GM18951 (cell line): Measurements from ENCODE around the gene RFX7.
A peak's percentile ranks its signal among the peaks of the same experiment; 100 is the strongest.

Source experiments
- POLR2A ChIP-seq: IDR thresholded peaks from 4 replicates; pipeline ENCODE4 v1.6.1; 2011; ENCODE audit warnings: mild to moderate bottlenecking; ENCODE audit not compliant: insufficient read length, insufficient read depth; ENCODE audit errors: extremely low read depth
- in situ Hi-C: fragments of 300-500 bp; cut with MboI; formaldehyde crosslinking; loops from one replicate; pipeline ENCODE4 v1.12.0; 2022; ENCODE audit warnings: low sequenced_read_pairs, mixed read lengths, inconsistent platforms; ENCODE audit not compliant: unreplicated experiment

The RFX7 gene

GRCh38 chr15:56250626-56251025, 6.9 kb upstream of the RFX7 start:
- in situ Hi-C loops, result loop anchor here (25.0 kb wide), 1 partner anchor 187 kb away; no protein-coding TSS in a partner anchor
- no peak for TF ChIP-seq POLR2A

GRCh38 chr15:56249092-56249491, 5.4 kb upstream of the RFX7 start:
- no peak for TF ChIP-seq POLR2A
- in situ Hi-C loops, result no loop called here

GRCh38 chr15:56248311-56248992, 4.8 kb upstream of the RFX7 start:
- TF ChIP-seq POLR2A, result no peak
- in situ Hi-C loops, result no loop called here

- TF ChIP-seq POLR2A, result no peak
- in situ Hi-C loops, result no loop called here
Measured at GRCh38 chr15:56247266-56247665, 3.6 kb upstream of the RFX7 start.

- peak; percentile 54 for TF ChIP-seq POLR2A
- in situ Hi-C loops, result no loop called here
Measured at GRCh38 chr15:56245871-56246814, 2.5 kb upstream of the RFX7 start.

GRCh38 chr15:56244811-56245576, 1.3 kb upstream of the RFX7 start:
- in situ Hi-C loops, result no loop called here
- TF ChIP-seq POLR2A, result no peak

GRCh38 chr15:56244038-56244810, 545 bp upstream of the RFX7 start:
- in situ Hi-C loops, result no loop called here
- TF ChIP-seq POLR2A, result peak; percentile 20

GRCh38 chr15:56242576-56243162, 1.0 kb downstream of the RFX7 start:
- TF ChIP-seq POLR2A, result no peak
- in situ Hi-C loops, result no loop called here

- no peak for TF ChIP-seq POLR2A
- in situ Hi-C loops, result no loop called here
Measured at GRCh38 chr15:56241374-56242105, 2.1 kb downstream of the RFX7 start.

GRCh38 chr15:56240390-56240789, 3.3 kb downstream of the RFX7 start:
- no peak for TF ChIP-seq POLR2A
- in situ Hi-C loops, result no loop called here

GRCh38 chr15:56236197-56236596, 7.5 kb downstream of the RFX7 start:
- in situ Hi-C loops, result no loop called here
- no peak for TF ChIP-seq POLR2A

GRCh38 chr15:56234804-56235203, 8.9 kb downstream of the RFX7 start:
- no peak for TF ChIP-seq POLR2A
- in situ Hi-C loops, result no loop called here

- in situ Hi-C loops, result no loop called here
Measured at GRCh38 chr15:56233549-56233948, 10.1 kb downstream of the RFX7 start.

More at GRCh38 chr15:56233549-56233948, 10.1 kb downstream of the RFX7 start:
- TF ChIP-seq POLR2A, result no peak
